Caco-2 (cell line): ENCODE results near the gene FOXP1. TPM values are rescaled to one million over a fixed set of nuclear protein-coding genes. Genes with fewer than 3 reads are reported as not detected.
A peak's percentile ranks its signal among the peaks of the same experiment; 100 is the strongest.

Experiments
- BruUV-seq: library from RNA; stranded (reverse); fragments of 400-500 nt; replicated peaks from 2 replicates; lab custom pipeline; 2021; lab: Mats Ljungman, UMichigan
- CTCF ChIA-PET: fragments of 300-600 bp; sonication (Branson Sonifier 250); formaldehyde crosslinking; loops from one replicate; lab custom pipeline; 2022; ENCODE audit warnings: antibody characterized with exemption; lab: Charles Lee
- POLR2A ChIA-PET: fragments of 300-600 bp; sonication (Branson Sonifier 250); formaldehyde crosslinking; loops from one replicate; lab custom pipeline; 2022; ENCODE audit warnings: antibody characterized with exemption; lab: Charles Lee
- DNase-seq, 2 experiments: peaks; one replicate each; pipeline versions ENCODE4 v3.0.0 to v3.0.0-alpha.2; 2020 to 2022
- H3K27me3 ChIP-seq: replicated peaks from 2 replicates; pipeline ENCODE4 v1.6.0; 2011; ENCODE audit warnings: low read length; ENCODE audit not compliant: control insufficient read depth, insufficient read depth
- H3K36me3 ChIP-seq: 2 replicates; pipeline ENCODE4 v1.5.1; 2011; ENCODE audit warnings: low read length; ENCODE audit not compliant: control insufficient read depth, insufficient read depth
- H3K4me1 ChIP-seq: fragments of 250-450 bp; sonication (Bioruptor Pico); 2 replicates; pipeline ENCODE4 v1.5.1; 2020; ENCODE audit warnings: mild to moderate bottlenecking
- H3K4me3 ChIP-seq: 2 replicates; pipeline ENCODE4 v1.5.1; 2011; ENCODE audit warnings: low read depth, mild to moderate bottlenecking, control low read depth, low read length
- H3K9me3 ChIP-seq: fragments of 250-450 bp; sonication (Bioruptor Pico); 2 replicates; pipeline ENCODE4 v1.5.1; 2020; ENCODE audit warnings: mild to moderate bottlenecking, moderate library complexity
- H3K27ac Mint-ChIP-seq: one replicate; pipeline ENCODE4 v1.8.0; 2022; ENCODE audit warnings: mixed read lengths; ENCODE audit not compliant: unreplicated experiment
- H3K27me3 Mint-ChIP-seq: one replicate; pipeline ENCODE4 v1.8.0; 2022; ENCODE audit warnings: mixed read lengths; ENCODE audit not compliant: insufficient read depth, unreplicated experiment
- H3K36me3 Mint-ChIP-seq: one replicate; pipeline ENCODE4 v1.8.0; 2022; ENCODE audit warnings: mild to moderate bottlenecking, mixed read lengths; ENCODE audit not compliant: insufficient read depth, unreplicated experiment
- H3K4me1 Mint-ChIP-seq: one replicate; pipeline ENCODE4 v1.8.0; 2022; ENCODE audit warnings: low read depth, mixed read lengths; ENCODE audit not compliant: unreplicated experiment
- H3K4me3 Mint-ChIP-seq: one replicate; pipeline ENCODE4 v1.8.0; 2022; ENCODE audit warnings: mild to moderate bottlenecking, moderate library complexity, mixed read lengths; ENCODE audit not compliant: unreplicated experiment
- H3K9me3 Mint-ChIP-seq: one replicate; pipeline ENCODE4 v1.8.0; 2022; ENCODE audit warnings: mixed read lengths; ENCODE audit not compliant: unreplicated experiment
- intact Hi-C: fragments of 100-400 bp; cut with micrococcal nuclease; formaldehyde crosslinking; loops from one replicate; pipeline ENCODE4 v1.10.0; 2022; ENCODE audit not compliant: unreplicated experiment
- total RNA-seq: library from RNA; stranded (reverse); gene quantifications from 2 replicates; pipeline ENCODE4 v1.2.3, GENCODE V29; 2022
- TF ChIP-seq, protein P1 (sequence below), 2 experiments: fragments of 200-600 bp in 1 of 2; IDR thresholded peaks; 1 replicate in 1 of 2; 2 replicates in 1 of 2; pipeline versions ENCODE4 v1.5.1 to v1.8.0; 2011 to 2022; ENCODE audit warnings: antibody characterized with exemption in 1 of 2, control low read depth in 1 of 2, inconsistent platforms in 1 of 2, low read depth in 1 of 2, low read length in 1 of 2, mild to moderate bottlenecking in 1 of 2, moderate library complexity in 1 of 2; ENCODE audit not compliant: insufficient read depth in 1 of 2, severe bottlenecking in 1 of 2, unreplicated experiment in 1 of 2

The FOXP1 gene
- total RNA-seq, 1 experiment from 2014 or later = 131 TPM

DNA sequence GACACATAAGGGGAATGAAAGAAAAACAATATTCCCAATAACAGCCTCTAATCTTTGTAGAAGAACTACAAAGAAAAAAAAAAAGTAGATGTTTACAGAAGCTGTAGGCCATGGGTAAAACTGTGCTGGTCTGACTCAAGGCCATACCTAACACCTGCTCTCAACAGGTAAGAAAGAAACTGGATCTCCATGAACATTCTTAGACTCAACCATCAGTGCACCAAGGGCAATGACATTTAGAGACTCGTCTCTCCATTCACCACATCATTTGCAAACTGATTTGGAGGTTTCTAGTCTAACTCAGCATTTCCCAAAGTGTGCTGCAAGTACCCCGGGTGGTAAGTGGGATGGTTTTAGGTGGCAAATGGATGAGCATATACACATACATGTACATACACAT lies 164.2 kb downstream of the FOXP1 start:
- H3K27ac Mint-ChIP-seq = no peak overlapping the region
- H3K36me3 Mint-ChIP-seq = peaks cover 16% of the 10 kb centered on the region
- peaks cover 27% of the 10 kb centered on the region for H3K4me1 ChIP-seq
- intact Hi-C loops = loop anchor here (5.0 kb wide), 1 partner anchor 357 kb away; no protein-coding TSS in a partner anchor
- no peaks in the 10 kb centered on the region for H3K36me3 ChIP-seq
- ChIA-PET POLR2A (no interaction called here), CTCF (no interaction called here)
- peaks cover 31% of the 10 kb centered on the region for H3K4me1 Mint-ChIP-seq
- H3K4me3 Mint-ChIP-seq = no peak overlapping the region
- TF ChIP-seq, protein P1, sequence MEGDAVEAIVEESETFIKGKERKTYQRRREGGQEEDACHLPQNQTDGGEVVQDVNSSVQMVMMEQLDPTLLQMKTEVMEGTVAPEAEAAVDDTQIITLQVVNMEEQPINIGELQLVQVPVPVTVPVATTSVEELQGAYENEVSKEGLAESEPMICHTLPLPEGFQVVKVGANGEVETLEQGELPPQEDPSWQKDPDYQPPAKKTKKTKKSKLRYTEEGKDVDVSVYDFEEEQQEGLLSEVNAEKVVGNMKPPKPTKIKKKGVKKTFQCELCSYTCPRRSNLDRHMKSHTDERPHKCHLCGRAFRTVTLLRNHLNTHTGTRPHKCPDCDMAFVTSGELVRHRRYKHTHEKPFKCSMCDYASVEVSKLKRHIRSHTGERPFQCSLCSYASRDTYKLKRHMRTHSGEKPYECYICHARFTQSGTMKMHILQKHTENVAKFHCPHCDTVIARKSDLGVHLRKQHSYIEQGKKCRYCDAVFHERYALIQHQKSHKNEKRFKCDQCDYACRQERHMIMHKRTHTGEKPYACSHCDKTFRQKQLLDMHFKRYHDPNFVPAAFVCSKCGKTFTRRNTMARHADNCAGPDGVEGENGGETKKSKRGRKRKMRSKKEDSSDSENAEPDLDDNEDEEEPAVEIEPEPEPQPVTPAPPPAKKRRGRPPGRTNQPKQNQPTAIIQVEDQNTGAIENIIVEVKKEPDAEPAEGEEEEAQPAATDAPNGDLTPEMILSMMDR (IDR thresholded peaks at IDR 0.05; ENCODE audit: insufficient read depth in 1 of 2, low read depth in 1 of 2, low read length in 1 of 2, severe bottlenecking in 1 of 2, unreplicated experiment in 1 of 2) = no peak
- H3K9me3 Mint-ChIP-seq = no peaks in the 10 kb centered on the region
- DNase-seq = no peak
- no peaks in the 10 kb centered on the region for H3K9me3 ChIP-seq
- H3K27me3 ChIP-seq = no peaks in the 10 kb centered on the region
- no peak overlapping the region for H3K4me3 ChIP-seq
- no peaks in the 10 kb centered on the region for H3K27me3 Mint-ChIP-seq
- no TSS peak for BruUV-seq

DNA sequence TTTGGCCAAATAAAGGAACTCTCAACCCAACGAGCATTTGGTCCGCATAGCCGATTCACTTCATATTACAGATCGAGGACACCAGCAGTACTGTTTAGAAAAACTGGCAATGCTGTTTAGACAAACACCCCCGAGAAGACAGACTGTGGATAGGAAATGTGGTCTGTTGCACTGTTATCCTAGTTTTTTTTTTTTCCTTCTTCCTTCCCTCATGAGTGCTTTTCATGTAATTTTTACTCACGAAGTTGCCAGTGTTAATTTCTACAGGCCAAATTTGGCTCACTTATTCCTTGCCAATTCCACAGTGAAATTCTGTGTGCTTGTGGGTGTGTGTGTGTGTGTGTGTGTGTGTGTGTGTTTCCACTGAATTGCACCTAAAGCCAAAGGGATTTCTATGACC lies 165.7 kb downstream of the FOXP1 start:
- Mint-ChIP-seq H3K36me3 (peaks cover 16% of the 10 kb centered on the region), H3K27ac (no peak overlapping the region), H3K9me3 (no peaks in the 10 kb centered on the region), H3K4me1 (peaks cover 44% of the 10 kb centered on the region), H3K27me3 (no peaks in the 10 kb centered on the region), H3K4me3 (no peak overlapping the region)
- Histone ChIP-seq H3K4me1 (peaks cover 38% of the 10 kb centered on the region), H3K9me3 (no peaks in the 10 kb centered on the region), H3K27me3 (no peaks in the 10 kb centered on the region), H3K36me3 (no peaks in the 10 kb centered on the region), H3K4me3 (no peak overlapping the region)
- CTCF ChIA-PET = no interaction called here
- intact Hi-C loops = loop anchor here (1.0 to 5.0 kb wide), 3 partner anchors 129 to 355 kb away; partner anchors contain the start of gene FOXP1
- POLR2A ChIA-PET = no interaction called here
- no peak for DNase-seq
- TF ChIP-seq, protein P1 (IDR thresholded peaks at IDR 0.05; ENCODE audit: insufficient read depth in 1 of 2, low read depth in 1 of 2, low read length in 1 of 2, severe bottlenecking in 1 of 2, unreplicated experiment in 1 of 2) = no peak
- no TSS peak for BruUV-seq

DNA sequence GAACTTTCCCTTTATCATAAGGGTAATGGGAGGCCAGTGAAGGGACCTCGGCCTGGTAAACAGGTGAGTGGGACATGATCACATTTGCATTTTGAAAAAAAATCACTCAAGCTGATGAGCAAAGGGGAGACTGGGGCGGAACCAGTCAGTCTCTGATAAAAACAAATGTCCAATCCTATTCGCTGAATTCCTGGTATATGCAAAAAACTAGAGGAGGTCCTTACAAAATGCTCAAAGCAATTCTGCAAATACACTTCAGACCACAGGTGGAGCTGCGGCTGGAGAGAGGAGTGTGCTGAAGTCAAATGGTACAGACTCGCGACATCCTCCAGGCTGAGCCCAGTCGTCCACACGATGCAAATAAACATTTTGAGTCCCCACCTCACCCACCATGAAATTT lies 166.7 kb downstream of the FOXP1 start:
- peaks cover 16% of the 10 kb centered on the region for H3K36me3 Mint-ChIP-seq
- ChIA-PET CTCF (interaction anchor here (0.7 to 1.2 kb wide), 4 partner anchors 37 to 461 kb away, joined by 3 to 7 read pairs (median 3); no protein-coding TSS in a partner anchor), POLR2A (interaction anchor here (0.6 kb wide), 1 partner anchor 53 kb away, joined by 4 read pairs; no protein-coding TSS in a partner anchor)
- no peaks in the 10 kb centered on the region for H3K27me3 Mint-ChIP-seq
- H3K9me3 ChIP-seq = no peaks in the 10 kb centered on the region
- no peaks in the 10 kb centered on the region for H3K27me3 ChIP-seq
- peaks cover 38% of the 10 kb centered on the region for H3K4me1 ChIP-seq
- peaks cover 44% of the 10 kb centered on the region for H3K4me1 Mint-ChIP-seq
- peak overlapping the region; percentile 63 for H3K4me3 Mint-ChIP-seq
- DNase-seq = peak; percentile 61 to 67
- H3K4me3 ChIP-seq = no peak overlapping the region
- intact Hi-C loops = loop anchor here (1.0 to 5.0 kb wide), 4 partner anchors 130 to 355 kb away; partner anchors contain the start of gene FOXP1
- TF ChIP-seq, protein P1 (IDR thresholded peaks at IDR 0.05; ENCODE audit: insufficient read depth in 1 of 2, low read depth in 1 of 2, low read length in 1 of 2, severe bottlenecking in 1 of 2, unreplicated experiment in 1 of 2) = peak; percentile 35 to 39
- H3K9me3 Mint-ChIP-seq = no peaks in the 10 kb centered on the region
- H3K36me3 ChIP-seq = no peaks in the 10 kb centered on the region
- H3K27ac Mint-ChIP-seq = peak overlapping the region; percentile 96
- no TSS peak for BruUV-seq
